Liver (tissue), 3 donors: Measurements from ENCODE around the gene PHETA1.
"Not testable (repeated sequence)": the region's sequence is repeated elsewhere in the genome, so short reads cannot be mapped to it uniquely, and the experiment has no call there.

Experiments
- EGR1 ChIP-seq, 2 donors: IDR thresholded peaks; 2 replicates each; pipeline ENCODE4 v1.6.1; 2016 to 2018; ENCODE audit warnings: antibody characterized with exemption in 2 of 2, low read depth in 2 of 2
- GABPA ChIP-seq, 2 donors: IDR thresholded peaks in 1 of 2; conservative IDR thresholded peaks in 1 of 2; 2 replicates each; pipeline ENCODE4 v1.6.1; 2016; ENCODE audit warnings: antibody characterized with exemption in 2 of 2, mild to moderate bottlenecking in 1 of 2, moderate library complexity in 1 of 2
- HNF4A ChIP-seq, 2 donors: conservative IDR thresholded peaks; 2 replicates each; pipeline ENCODE4 v1.6.1; 2016; ENCODE audit warnings: antibody characterized with exemption in 2 of 2, mild to moderate bottlenecking in 2 of 2
- JUND ChIP-seq, 2 donors: IDR thresholded peaks; 2 replicates each; pipeline ENCODE4 v1.6.1; 2016; ENCODE audit warnings: antibody characterized with exemption in 2 of 2
- MAX ChIP-seq: IDR thresholded peaks from 2 replicates; pipeline ENCODE4 v1.6.1; 2016; ENCODE audit warnings: antibody characterized with exemption
- RAD21 ChIP-seq, 2 donors: IDR thresholded peaks; 2 replicates each; pipeline ENCODE4 v1.6.1; 2016; ENCODE audit warnings: antibody characterized with exemption in 2 of 2, mild to moderate bottlenecking in 2 of 2
- RXRA ChIP-seq, 2 donors: IDR thresholded peaks; 2 replicates each; pipeline ENCODE4 v1.6.1; 2017 to 2018; ENCODE audit warnings: antibody characterized with exemption in 2 of 2, mild to moderate bottlenecking in 1 of 2
- SP1 ChIP-seq: IDR thresholded peaks from 2 replicates; pipeline ENCODE4 v1.6.1; 2018; ENCODE audit warnings: antibody characterized with exemption, mild to moderate bottlenecking
- TAF1 ChIP-seq: conservative IDR thresholded peaks from 2 replicates; pipeline ENCODE4 v1.6.1; 2016; ENCODE audit warnings: antibody characterized with exemption, mild to moderate bottlenecking
- YY1 ChIP-seq: IDR thresholded peaks from 2 replicates; pipeline ENCODE4 v1.6.1; 2016; ENCODE audit warnings: antibody characterized with exemption, mild to moderate bottlenecking
- TF ChIP-seq, protein P1 (sequence below): fragments of 150-350 bp; IDR thresholded peaks from 2 replicates; pipeline ENCODE4 v1.5.1; 2017; ENCODE audit warnings: improper control_type of control experiment, low read depth, low read length; ENCODE audit not compliant: missing input control
- TF ChIP-seq, protein P2 (sequence below): IDR thresholded peaks from 2 replicates; pipeline ENCODE4 v1.6.1; 2016; ENCODE audit warnings: antibody characterized with exemption, mild to moderate bottlenecking
- TF ChIP-seq, protein P3 (sequence below): IDR thresholded peaks from 2 replicates; pipeline ENCODE4 v1.6.1; 2016; ENCODE audit warnings: antibody characterized with exemption
- TF ChIP-seq, protein P4 (sequence below): IDR thresholded peaks from 2 replicates; pipeline ENCODE4 v1.6.1; 2016; ENCODE audit warnings: antibody characterized with exemption
- donor health status: healthy.
- donor health status: healthy.

DNA sequence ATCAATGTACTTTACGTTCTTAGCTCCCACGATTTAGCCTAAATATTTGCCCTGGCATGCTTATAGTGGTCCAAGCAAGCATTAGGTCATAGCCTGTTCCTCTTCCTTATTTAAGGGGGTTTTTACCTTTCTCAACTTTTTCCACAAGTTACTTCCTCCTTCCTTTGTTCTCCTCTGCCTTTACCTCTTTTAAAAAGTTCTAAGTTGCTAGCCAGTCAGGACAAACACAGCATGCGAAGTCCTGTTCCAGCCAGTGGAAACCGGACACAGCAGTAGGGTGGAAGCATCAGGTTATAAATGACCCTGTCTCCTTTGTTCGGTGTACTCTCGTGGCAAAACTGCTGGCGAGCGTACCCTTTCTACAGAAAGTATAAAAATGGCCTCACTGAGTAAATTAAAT, 28.2 kb downstream of the PHETA1 start:
- TF ChIP-seq, protein P1, sequence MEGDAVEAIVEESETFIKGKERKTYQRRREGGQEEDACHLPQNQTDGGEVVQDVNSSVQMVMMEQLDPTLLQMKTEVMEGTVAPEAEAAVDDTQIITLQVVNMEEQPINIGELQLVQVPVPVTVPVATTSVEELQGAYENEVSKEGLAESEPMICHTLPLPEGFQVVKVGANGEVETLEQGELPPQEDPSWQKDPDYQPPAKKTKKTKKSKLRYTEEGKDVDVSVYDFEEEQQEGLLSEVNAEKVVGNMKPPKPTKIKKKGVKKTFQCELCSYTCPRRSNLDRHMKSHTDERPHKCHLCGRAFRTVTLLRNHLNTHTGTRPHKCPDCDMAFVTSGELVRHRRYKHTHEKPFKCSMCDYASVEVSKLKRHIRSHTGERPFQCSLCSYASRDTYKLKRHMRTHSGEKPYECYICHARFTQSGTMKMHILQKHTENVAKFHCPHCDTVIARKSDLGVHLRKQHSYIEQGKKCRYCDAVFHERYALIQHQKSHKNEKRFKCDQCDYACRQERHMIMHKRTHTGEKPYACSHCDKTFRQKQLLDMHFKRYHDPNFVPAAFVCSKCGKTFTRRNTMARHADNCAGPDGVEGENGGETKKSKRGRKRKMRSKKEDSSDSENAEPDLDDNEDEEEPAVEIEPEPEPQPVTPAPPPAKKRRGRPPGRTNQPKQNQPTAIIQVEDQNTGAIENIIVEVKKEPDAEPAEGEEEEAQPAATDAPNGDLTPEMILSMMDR: not testable (repeated sequence)
- not testable (repeated sequence) for TF ChIP-seq MAX; TAF1; GABPA (IDR thresholded peaks at IDR 0.05 in 1 of 2, conservative IDR thresholded peaks at IDR 0.05 in 1 of 2); RXRA (IDR thresholded peaks at IDR 0.05); YY1; HNF4A (conservative IDR thresholded peaks at IDR 0.05); JUND (IDR thresholded peaks at IDR 0.05); SP1; EGR1 (IDR thresholded peaks at IDR 0.05; ENCODE audit: low read depth in 2 of 2); RAD21 (IDR thresholded peaks at IDR 0.05)
- TF ChIP-seq, protein P2, sequence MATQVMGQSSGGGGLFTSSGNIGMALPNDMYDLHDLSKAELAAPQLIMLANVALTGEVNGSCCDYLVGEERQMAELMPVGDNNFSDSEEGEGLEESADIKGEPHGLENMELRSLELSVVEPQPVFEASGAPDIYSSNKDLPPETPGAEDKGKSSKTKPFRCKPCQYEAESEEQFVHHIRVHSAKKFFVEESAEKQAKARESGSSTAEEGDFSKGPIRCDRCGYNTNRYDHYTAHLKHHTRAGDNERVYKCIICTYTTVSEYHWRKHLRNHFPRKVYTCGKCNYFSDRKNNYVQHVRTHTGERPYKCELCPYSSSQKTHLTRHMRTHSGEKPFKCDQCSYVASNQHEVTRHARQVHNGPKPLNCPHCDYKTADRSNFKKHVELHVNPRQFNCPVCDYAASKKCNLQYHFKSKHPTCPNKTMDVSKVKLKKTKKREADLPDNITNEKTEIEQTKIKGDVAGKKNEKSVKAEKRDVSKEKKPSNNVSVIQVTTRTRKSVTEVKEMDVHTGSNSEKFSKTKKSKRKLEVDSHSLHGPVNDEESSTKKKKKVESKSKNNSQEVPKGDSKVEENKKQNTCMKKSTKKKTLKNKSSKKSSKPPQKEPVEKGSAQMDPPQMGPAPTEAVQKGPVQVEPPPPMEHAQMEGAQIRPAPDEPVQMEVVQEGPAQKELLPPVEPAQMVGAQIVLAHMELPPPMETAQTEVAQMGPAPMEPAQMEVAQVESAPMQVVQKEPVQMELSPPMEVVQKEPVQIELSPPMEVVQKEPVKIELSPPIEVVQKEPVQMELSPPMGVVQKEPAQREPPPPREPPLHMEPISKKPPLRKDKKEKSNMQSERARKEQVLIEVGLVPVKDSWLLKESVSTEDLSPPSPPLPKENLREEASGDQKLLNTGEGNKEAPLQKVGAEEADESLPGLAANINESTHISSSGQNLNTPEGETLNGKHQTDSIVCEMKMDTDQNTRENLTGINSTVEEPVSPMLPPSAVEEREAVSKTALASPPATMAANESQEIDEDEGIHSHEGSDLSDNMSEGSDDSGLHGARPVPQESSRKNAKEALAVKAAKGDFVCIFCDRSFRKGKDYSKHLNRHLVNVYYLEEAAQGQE: not testable (repeated sequence)
- TF ChIP-seq, protein P3, sequence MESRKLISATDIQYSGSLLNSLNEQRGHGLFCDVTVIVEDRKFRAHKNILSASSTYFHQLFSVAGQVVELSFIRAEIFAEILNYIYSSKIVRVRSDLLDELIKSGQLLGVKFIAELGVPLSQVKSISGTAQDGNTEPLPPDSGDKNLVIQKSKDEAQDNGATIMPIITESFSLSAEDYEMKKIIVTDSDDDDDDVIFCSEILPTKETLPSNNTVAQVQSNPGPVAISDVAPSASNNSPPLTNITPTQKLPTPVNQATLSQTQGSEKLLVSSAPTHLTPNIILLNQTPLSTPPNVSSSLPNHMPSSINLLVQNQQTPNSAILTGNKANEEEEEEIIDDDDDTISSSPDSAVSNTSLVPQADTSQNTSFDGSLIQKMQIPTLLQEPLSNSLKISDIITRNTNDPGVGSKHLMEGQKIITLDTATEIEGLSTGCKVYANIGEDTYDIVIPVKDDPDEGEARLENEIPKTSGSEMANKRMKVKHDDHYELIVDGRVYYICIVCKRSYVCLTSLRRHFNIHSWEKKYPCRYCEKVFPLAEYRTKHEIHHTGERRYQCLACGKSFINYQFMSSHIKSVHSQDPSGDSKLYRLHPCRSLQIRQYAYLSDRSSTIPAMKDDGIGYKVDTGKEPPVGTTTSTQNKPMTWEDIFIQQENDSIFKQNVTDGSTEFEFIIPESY: not testable (repeated sequence)
- TF ChIP-seq, protein P4, sequence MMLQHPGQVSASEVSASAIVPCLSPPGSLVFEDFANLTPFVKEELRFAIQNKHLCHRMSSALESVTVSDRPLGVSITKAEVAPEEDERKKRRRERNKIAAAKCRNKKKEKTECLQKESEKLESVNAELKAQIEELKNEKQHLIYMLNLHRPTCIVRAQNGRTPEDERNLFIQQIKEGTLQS: not testable (repeated sequence)
